Ishikawa (cell line): ENCODE results near the gene DIS3L2.
A peak's percentile ranks its signal among the peaks of the same experiment; 100 is the strongest.

Experiments used
- CEBPB ChIP-seq: IDR thresholded peaks from 2 replicates; pipeline ENCODE4 v1.6.1; 2012
- CREB1 ChIP-seq: IDR thresholded peaks from 2 replicates; pipeline ENCODE4 v1.6.1; 2012; ENCODE audit warnings: low read depth
- EGR1 ChIP-seq: IDR thresholded peaks from 2 replicates; pipeline ENCODE4 v1.6.1; 2012
- EP300 ChIP-seq: IDR thresholded peaks from 2 replicates; pipeline ENCODE4 v1.6.1; 2012; ENCODE audit warnings: borderline replicate concordance
- FOXM1 ChIP-seq: IDR thresholded peaks from 2 replicates; pipeline ENCODE4 v1.6.1; 2012; ENCODE audit warnings: low read depth, borderline replicate concordance
- NFIC ChIP-seq: IDR thresholded peaks from 2 replicates; pipeline ENCODE4 v1.6.1; 2012
- RAD21 ChIP-seq: IDR thresholded peaks from 2 replicates; pipeline ENCODE4 v1.6.1; 2012; ENCODE audit warnings: low read depth
- TAF1 ChIP-seq: IDR thresholded peaks from 2 replicates; pipeline ENCODE4 v1.6.1; 2012; ENCODE audit warnings: low read depth, mild to moderate bottlenecking
- TCF12 ChIP-seq: IDR thresholded peaks from 2 replicates; pipeline ENCODE4 v1.6.1; 2012; ENCODE audit warnings: low read depth
- TEAD4 ChIP-seq: IDR thresholded peaks from 2 replicates; pipeline ENCODE4 v1.6.1; 2012
- USF1 ChIP-seq: IDR thresholded peaks from 2 replicates; pipeline ENCODE4 v1.6.1; 2012
- YY1 ChIP-seq: IDR thresholded peaks from 2 replicates; pipeline ENCODE4 v1.6.1; 2012; ENCODE audit warnings: low read depth
- ZBTB7A ChIP-seq: IDR thresholded peaks from 2 replicates; pipeline ENCODE4 v1.6.1; 2012; ENCODE audit warnings: low read depth
- TF ChIP-seq, protein P1 (sequence below): IDR thresholded peaks from 2 replicates; pipeline ENCODE4 v1.6.1; 2012
- TF ChIP-seq, protein P2 (sequence below): IDR thresholded peaks from 2 replicates; pipeline ENCODE4 v1.6.1; 2012; ENCODE audit warnings: low read depth, mild to moderate bottlenecking

Gene DIS3L2

DNA sequence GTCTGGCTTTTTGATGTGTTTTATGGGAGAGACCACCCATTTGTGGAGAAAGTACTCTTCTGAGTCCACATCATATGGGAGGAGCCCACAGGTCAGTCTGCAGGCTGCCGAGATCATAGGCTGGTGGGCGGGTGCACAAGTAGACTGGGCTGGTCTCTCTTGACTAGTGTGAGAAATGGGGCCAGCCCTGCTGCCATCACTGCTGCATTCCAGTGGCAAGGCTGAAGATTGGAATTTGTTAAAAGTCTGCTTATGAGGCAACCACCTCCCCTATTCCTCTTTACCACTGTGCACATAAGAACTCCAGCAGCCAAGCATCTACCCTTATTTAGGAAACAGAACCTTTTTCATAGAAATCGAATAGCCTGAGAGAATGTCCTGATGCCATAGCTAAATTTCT lies 200.7 kb downstream of the DIS3L2 start:
- TF ChIP-seq FOXM1 (no peak), CEBPB (no peak), EP300 (no peak), ZBTB7A (no peak), TAF1 (no peak), RAD21 (no peak)
- TF ChIP-seq, protein P1, sequence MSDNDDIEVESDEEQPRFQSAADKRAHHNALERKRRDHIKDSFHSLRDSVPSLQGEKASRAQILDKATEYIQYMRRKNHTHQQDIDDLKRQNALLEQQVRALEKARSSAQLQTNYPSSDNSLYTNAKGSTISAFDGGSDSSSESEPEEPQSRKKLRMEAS = no peak
- TF ChIP-seq, protein P2, sequence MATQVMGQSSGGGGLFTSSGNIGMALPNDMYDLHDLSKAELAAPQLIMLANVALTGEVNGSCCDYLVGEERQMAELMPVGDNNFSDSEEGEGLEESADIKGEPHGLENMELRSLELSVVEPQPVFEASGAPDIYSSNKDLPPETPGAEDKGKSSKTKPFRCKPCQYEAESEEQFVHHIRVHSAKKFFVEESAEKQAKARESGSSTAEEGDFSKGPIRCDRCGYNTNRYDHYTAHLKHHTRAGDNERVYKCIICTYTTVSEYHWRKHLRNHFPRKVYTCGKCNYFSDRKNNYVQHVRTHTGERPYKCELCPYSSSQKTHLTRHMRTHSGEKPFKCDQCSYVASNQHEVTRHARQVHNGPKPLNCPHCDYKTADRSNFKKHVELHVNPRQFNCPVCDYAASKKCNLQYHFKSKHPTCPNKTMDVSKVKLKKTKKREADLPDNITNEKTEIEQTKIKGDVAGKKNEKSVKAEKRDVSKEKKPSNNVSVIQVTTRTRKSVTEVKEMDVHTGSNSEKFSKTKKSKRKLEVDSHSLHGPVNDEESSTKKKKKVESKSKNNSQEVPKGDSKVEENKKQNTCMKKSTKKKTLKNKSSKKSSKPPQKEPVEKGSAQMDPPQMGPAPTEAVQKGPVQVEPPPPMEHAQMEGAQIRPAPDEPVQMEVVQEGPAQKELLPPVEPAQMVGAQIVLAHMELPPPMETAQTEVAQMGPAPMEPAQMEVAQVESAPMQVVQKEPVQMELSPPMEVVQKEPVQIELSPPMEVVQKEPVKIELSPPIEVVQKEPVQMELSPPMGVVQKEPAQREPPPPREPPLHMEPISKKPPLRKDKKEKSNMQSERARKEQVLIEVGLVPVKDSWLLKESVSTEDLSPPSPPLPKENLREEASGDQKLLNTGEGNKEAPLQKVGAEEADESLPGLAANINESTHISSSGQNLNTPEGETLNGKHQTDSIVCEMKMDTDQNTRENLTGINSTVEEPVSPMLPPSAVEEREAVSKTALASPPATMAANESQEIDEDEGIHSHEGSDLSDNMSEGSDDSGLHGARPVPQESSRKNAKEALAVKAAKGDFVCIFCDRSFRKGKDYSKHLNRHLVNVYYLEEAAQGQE = no peak

GRCh38 chr2:232170396-232170795 lies 208.9 kb downstream of the DIS3L2 start:
- no peak for TF ChIP-seq ZBTB7A
- TF ChIP-seq NFIC = 0 out of 2 replicates have a peak, but pooled peaks have one; percentile 23
- TF ChIP-seq EP300 = no peak

GRCh38 chr2:232174662-232175061 lies 213.1 kb downstream of the DIS3L2 start:
- TF ChIP-seq CEBPB (no peak), YY1 (no peak), CREB1 (no peak), NFIC (no peak), TEAD4 (no peak), USF1 (no peak), EP300 (no peak), TAF1 (no peak), ZBTB7A (no peak), FOXM1 (no peak), EGR1 (no peak), RAD21 (no peak)
- TF ChIP-seq, protein P2 = no peak

GRCh38 chr2:232183279-232183678 lies 221.8 kb downstream of the DIS3L2 start:
- TF ChIP-seq FOXM1 (no peak), TCF12 (no peak), TEAD4 (no peak), CREB1 (no peak), YY1 (no peak)
- TF ChIP-seq, protein P1 = no peak

- TF ChIP-seq ZBTB7A (no peak), USF1 (no peak), NFIC (no peak), FOXM1 (no peak), RAD21 (no peak), TEAD4 (no peak), EGR1 (no peak), EP300 (no peak), TCF12 (no peak), CEBPB (no peak)
- TF ChIP-seq, protein P2 = no peak
These were observed 222.8 kb downstream of the DIS3L2 start for GRCh38 chr2:232184346-232184745.

DNA sequence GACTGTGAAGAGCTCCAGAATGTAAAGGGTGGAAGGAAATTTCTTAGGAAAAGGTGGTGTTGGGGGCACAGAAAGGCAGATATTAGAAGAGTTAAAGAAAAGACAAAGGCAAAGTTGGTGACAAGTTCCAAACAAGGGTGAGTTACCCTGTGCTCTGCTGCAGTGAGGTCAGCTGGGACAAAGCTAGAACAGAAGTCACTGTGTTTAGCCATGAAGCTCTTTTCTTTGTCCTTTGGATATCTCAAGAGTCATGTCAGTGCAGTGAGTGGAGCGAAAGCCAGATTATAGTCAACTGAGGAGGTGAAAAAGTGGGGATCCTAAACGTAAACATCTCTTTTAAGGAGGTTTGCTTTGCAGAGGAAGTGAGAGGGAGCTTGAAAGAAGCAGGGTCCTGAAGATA lies 229.3 kb downstream of the DIS3L2 start:
- no peak for TF ChIP-seq FOXM1
- TF ChIP-seq, protein P1 = no peak
- TF ChIP-seq EGR1 = no peak
- no peak for TF ChIP-seq USF1
- no peak for TF ChIP-seq TCF12
- TF ChIP-seq NFIC = no peak
- TF ChIP-seq YY1 = no peak
